Globus pallidus (tissue), 1 donor: ENCODE results near the gene LTN1.
"Not testable (repeated sequence)": the region's sequence is repeated elsewhere in the genome, so short reads cannot be mapped to it uniquely, and the experiment has no call there.

Experiments
- DNase-seq: peaks from one replicate; pipeline ENCODE4 v3.0.0-alpha.2; 2015; ENCODE audit warnings: low spot score

LTN1 gene

DNA sequence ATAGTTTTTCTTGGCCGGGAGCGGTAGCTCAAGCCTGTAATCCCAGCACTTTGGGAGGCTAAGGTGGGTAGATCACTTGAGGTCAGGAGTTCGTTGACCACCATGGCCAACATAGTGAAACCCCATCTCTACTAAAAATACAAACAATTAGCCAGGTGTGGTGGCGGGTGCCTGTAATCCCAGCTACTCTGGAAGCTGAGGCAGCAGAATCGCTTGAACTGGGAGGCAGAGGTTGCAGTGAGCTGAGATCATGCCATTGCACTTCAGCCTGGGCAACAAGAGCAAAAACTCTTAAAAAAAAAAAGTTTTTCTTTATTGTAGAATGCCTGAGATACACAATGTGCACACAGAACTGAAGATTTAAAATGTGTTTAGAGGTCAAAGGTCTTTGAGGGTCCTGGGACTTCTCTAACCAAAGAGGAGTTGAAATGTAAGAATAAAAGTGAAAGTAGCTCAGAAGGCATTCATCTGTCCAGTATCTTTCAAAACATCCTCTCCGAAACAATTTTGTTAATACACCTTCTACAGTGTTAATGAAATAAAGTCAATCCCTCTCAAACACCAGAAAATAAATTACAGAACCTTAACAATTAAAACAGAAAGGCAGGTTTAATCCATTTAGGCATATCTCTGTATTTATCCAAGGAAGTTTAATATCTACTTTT is 60.8 kb downstream of the LTN1 start:
- DNase-seq: not testable (repeated sequence)

DNA sequence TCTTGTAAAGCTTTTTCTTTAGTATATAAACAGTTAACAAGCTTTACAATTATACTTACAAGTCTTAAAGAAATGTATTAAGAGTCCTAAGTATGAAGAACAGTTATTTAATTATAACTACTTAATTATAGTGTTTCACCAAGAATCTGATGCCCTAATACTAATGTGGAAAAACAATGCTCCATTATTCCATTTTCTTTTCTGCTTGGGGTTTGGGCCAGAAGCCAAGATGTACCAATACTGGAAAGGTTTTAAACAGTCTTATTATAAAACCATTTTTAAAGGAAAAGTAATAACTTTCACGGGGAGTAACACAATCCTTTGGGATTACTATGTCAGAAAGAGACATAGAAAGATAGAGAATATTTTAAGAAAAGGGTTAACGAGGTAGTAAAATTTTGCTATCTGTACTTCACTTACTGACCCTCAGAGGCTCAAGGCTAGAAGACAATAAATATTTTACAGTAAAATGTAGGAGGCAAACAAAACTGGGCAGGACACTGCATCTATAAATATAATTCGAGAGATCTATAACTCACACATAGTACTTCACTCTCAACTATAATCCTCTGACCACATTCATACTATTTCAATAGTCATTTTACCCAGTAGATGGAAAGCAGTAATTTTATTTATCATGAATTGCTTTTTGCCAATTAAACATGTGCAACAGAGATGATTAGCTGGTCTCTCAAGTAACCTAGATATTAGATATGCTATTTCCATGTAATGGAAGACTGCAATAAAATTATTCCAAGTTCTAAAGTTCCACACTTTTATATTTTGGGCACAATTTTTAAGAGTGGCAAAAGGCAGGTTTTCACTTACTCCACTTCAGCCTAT is 63.9 kb downstream of the LTN1 start:
- peak; percentile 26 for DNase-seq

DNA sequence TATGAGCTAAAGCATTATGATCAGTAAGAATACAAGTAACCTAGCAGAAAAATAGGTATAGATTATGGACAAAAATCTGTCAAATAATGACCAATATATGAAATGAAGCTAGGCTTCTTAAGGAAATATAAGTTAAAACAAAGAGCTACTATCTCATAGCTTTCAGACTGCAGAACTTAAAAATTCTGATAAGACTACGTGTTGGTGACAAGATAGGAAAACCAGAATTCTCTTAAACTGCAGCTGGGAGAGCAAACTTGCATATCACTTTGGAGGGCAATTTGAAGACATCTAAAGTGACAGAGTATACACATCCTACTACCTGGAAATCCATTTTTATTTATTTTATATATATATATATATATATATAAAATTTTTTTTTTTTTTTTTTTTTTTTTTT is 65.5 kb downstream of the LTN1 start:
- no peak for DNase-seq

DNA sequence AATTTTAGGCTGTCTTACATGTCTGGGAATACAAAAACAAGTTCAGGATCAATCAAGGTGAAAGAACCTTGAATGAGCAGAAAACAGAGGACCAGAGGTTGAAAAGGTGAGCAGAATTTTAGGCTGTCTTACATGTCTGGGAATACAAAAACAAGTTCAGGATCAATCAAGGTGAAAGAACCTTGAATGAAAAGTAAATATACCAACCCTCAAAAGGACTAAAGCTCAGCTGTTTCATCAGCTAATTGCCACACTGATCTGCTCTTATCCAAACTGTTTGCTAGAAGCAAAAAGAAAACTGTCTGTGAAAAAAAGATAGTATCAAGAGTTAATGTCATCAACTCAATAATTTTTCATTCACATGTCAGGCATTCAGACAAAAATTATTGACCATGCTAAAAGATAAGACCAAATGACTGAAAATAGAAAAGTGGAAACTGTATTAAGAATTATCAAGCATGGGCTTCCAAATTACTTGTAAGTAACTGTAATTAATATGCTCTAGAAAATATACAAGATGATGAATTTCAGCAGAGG is 69.2 kb downstream of the LTN1 start:
- no peak for DNase-seq

DNA sequence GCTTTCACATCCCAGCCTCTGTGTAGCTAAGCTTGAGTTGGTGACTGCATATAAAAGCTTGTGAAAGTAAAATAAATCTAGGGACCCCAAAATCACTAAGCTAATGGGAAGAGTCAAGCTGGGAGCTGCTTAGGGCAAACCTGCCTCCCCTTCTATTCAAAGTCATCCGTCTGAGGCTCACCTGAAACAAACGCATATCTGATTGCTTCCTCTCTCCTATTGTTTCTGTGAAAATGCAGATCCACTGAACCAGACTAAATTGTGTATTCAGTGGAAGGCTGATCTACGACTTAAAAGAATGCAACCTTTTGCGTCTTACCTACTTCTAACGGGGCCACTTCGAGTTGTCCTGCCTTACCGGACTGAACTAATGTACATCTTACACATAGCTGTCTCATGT is 70.3 kb downstream of the LTN1 start:
- DNase-seq: no peak

DNA sequence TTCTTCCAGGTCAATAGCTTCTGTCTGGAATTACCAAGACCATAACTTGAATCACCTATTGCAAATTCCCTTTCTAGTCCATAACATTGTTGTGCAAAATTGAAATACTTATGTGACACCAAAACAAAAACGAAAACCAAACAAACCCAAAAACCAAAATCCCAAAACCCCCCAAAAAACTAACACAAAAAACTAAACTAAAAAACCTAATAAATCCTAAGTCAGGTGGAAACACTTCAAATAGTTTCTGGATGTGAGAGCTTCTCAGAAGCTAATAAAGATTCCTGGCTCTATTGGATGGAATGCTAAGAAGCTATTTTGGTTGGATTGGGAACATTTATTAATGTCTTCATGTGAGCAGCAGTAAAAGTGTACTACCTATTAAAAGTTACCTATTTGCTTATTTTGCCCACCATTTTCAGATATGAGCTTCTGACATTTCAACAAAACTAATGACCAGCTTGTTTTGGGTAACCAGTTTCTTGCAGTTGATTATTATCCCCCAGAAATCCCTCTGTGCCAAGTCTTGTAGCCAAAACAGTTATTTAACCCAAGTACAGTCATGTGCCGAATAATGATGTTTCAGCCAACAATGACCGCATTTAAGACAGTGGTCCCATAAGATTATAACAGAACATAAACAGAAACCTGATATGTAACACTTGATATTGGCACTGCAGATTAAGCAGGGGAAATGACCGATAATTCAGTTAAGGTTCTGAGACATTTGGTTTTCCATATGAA is 76.4 kb downstream of the LTN1 start:
- no peak for DNase-seq

DNA sequence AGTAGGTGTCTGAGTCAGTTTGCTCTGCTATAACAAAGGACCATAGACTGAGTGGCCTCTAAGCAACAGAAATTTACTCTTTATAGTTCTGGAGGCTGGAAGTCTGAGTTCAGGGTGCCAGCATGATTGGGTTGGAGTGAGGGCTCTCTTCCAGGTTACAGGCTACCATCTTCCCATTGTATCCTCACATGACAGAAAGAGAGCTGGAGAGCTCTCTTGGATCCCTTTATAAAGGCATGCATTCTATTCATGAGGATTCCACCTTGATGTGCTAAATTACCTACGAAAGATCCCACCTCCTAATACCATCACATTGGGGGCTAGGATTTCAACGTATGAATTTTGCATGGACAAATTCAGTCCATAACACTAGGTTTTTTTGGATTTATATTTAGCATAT is 79.6 kb downstream of the LTN1 start:
- DNase-seq: no peak

DNA sequence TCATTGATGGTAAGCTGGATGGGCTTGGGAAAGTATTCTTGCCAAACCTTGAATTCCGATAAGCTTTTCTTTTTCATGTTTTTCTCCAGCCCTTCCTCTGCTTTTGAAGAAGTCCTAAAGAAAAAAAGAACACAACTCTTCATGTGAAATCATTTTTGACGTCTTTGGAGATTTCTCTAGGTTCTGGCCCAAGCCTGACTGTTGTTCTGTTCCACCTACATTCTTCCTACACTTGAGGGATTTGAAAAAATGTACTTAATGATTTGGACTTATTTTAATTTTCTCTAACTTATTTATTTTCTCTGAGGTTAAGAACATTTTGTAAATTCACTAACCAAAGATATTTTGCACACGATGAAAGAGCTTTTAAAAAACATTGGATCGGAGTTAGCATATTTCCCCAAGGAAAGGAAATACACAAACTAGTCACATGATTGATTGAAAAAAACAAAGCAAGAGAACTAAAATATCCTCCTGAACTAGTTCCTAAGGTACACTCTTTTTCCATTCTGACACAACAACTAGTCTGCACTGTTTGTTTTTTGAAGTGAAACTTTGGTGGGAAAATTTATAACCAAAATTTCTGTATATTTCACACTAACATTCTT is 82.3 kb downstream of the LTN1 start:
- no peak for DNase-seq

DNA sequence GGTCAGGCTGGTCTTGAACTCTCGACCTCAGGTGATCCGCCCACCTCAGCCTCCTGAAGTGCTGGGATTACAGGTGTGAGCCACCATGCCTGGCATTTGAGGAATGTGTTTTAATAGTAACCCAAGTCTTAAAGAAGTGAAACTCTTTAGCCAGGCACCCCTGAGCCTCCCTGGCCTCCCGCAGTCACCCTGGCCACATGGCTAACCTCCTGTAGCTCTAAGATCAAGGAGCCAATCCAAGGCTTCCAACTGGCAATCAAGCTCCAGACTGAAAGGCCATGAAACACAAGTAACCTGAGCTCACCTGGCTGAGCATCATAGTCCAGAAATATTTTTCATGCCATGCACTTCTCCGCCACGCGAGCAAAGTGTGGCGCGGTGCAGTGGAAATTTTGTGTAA is 84.3 kb downstream of the LTN1 start:
- no peak for DNase-seq

DNA sequence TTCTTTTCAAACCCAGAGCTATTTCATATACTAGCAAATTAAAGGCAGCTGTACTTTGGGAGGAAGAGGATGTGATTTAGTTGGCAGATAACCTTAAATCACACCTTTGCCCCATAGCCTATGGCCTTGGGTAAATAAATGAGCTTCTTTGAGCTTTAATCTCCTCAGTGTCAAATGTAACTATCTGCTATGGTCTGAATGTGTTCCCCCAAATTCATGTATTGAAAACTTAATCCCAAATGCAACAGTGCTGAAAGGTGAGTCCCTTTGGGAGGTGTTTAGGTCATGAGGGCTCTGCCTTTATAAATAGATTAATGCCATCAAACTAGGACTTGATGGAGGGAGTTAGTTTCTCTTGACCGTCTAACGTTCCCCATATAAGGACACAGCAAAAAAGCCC is 85.8 kb downstream of the LTN1 start:
- DNase-seq: no peak

DNA sequence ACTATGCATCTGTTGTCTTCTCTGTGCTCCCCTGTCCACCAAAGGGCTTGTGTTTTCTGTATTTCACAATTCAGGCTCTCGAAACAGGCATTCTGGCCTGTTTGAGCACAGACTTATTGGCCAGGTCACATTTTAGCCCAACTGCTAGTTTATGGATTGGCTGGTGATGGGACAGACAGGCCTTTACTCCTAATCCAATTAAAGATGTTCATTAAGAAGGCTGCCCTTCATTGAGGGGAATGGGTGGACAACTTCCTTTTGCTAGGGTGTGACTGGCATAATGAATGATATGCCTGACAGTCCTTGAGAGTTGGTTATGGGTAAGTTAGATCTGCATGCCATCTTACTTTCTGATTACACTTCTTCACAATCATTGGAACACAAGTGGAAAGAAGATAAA is 86.4 kb downstream of the LTN1 start:
- no peak for DNase-seq

DNA sequence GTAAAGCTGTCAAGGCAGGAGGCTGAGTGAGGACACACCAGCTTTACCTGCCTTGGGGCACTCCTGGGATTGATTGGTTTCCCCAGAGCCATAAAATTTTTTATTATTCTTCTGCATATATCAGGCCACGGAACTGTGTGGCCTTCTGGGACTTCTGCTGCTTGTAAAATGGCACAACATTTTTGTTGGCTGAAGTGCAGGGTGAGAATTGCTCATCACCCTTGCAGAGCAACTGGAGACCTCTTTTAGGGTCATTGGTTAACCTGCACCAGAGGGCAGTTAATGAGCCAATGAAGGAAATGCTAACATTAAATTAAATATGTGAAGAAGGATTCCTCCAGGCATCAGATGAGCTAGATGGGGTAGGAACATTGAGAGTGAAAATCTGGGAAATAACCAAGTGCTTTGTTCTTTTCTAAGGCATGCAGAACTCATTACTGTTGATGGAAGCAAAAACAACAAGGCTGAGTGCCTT is 87.7 kb downstream of the LTN1 start:
- no peak for DNase-seq

DNA sequence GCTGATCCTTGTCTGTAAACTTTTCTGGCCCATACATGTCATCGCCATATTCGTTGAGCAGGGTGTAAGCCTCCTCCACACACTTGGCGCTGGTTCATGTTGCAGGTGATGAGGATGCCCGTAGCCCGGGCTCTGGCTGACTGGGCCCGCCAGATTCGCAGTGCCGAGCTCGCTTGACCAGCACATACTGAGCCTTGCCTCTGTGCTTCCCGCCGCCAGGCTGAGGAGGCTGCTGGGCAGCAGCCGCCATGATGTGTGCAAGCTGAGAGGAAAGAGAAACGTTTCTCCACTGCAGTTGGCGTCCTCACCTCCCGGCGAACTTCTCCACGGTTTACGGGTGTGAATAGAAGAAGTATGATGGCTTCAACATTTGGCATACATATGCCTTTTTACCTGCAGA is 89.2 kb downstream of the LTN1 start:
- DNase-seq: no peak

DNA sequence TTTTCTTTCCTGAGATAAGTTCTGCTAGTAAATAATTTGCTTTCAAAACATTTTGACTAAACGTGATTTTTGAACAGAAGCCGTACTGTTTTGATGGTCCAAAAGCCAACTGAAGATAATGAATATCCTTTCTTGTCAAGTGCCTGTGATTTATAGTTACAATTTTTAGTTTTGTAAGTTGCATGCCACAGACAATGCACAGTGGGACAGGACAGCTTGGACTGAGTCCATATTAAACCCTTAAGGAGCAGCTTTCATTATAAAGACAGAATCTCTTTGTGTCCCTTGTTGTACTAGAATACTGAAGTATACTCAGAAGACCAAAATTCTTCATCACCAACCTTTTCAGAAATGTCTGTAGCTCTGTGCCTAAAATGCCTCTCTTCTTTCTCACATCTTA is 92.2 kb downstream of the LTN1 start:
- DNase-seq: no peak

DNA sequence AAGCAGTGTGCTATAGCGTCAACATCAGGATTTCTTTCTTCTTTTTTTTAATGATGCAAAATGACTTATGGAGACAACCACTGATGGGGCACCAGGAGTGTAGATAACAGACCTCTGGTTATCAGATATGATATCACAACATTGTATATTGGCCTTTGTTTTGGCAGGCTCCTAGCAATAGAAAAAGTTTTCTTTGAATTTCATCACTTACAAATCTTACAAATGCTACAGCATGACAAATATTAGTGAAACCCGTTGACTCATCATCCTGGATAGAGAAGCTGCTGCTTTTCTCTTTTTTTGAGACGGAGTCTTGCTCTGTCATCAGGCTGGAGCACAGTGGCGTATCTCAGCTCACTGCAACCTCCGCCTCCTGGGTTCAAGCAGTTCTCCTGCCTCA is 92.9 kb downstream of the LTN1 start:
- no peak for DNase-seq

DNA sequence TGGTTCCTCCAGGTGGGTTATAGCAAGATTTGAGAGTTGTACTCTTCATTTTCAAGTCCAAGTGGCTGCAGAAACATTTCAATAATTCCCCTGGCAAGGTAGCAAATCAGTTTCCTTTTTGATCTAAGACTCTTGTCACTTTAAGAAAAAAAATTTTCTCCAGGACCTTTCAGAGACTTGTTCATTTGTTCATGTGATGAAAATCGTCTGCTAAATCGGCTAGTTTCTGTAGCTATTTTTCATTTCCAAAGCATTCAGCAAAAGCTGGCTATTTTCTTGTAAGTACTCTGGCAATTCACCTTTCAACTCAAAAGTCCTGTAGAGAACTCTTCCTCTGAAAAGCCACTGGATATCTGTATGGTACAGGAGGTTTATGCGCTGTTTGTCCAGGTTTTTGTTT is 93.5 kb downstream of the LTN1 start:
- DNase-seq: no peak

DNA sequence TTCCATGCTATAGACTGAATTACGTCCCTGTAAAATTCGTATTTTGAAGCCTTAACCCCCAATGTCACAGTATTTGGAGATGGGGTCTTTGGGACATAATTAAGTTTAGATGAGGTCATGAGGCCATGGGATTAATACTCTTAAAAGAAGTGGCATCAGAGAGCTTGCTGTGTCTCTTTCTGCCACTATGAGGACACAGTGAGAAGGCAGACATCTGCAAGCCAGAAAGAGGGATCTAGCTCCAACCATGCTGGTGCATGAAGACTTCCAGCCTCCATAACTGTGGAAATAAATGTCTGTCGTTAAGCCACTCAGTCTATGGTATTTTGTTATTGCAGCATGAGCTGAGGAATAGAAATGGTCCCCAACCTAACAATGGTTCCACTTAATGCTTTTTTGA is 99.0 kb downstream of the LTN1 start:
- no peak for DNase-seq

DNA sequence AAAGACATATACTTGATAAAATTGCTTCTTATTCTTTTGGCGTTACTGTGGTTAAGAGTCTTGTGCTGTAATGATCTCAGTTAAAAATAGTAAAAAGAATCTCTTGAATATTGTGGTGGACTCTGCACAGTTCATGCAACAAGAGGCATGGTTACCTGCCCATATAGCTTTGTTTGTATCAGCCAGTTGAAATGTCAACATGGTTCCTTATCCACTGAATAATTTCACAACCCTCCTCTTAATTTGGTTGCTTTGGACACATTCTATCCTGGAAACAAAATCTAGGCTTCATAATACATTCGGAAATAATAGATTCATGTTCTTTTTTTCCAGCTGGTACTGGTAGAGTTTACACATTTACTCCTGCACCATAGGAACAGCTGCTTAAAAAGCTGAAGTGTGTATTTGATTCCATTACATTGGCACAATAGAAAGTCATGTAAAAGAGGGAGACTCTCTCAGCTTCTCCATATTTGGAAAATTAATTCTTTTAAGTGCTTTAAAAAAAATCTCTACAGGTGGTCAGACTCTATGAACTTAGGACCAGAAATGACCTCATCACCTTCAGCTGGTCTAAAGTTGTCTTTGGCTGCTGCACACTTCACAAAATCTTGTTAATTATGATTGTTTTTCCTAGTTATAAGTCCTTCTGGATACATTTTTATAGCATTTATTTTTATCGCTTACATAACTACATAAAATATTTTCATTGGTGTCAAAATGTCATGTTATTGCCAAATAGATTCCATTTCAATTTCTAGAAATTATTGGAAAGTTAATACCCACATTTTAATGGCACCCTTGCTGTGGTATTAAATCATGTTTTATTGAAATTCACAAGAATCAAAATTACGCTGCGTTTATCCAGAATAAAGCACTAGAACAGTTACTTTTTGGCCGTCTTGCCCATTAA is 100.2 kb downstream of the LTN1 start:
- no peak for DNase-seq

DNA sequence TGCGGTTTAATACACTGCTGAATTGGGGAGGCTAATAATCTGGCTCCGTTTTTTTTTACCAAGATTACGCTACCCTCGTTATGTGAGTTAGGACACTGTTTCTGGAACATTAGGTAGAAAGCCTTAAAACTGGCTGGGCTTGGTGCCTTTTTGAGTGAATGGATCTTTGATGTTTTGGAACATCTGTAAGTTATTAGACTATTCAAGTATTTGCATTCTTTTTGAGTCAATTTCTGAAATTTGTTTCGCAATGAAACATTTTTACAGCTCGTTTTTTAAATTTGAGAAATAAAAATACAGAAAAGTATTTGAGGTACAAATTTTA is 106.9 kb downstream of the LTN1 start:
- DNase-seq: no peak

DNA sequence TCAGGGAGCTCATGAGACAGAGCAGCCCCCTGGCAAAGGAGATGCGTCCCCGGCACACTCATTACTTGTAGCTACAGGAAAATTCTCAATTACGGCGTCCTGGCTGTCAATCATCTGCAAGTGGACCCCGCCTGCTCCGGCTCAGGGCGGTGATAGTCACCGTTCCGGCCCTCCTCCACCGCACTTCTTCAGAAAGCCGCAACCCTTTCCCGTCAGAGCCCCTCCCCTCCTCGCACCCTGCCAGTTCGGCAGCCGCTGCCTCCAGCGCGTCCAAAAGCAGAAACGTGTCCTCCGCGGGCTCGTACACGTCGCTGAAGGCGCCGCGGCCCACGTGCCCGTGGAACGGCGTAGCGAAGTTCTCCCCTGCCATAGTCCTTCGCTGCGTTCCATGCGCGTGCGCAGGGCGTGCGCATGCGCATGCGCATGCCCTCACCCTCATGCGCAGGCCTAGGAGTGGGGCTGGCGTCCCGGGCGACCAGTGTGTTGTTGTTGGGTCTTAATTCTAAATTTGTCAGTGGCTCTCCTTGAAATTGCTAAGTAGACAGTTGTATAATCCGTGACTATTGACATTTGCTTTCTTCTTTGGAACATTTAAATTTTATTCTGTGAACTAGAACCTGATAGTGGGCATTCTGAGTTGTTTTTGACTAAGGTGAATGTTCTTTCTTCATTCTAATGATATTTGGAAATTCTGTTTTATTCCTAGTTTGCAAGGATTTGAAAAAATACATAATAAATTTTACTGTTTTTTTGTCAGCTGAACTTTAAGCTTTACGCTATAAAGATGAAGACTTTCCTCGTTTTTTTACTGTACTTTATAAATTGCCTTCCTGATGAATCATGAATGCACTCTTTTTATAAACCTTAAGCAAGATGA is 107.5 kb downstream of the LTN1 start:
- DNase-seq: peak; percentile 89
